NK-92 treated with Interleukin-12 subunit alpha and Interleukin-12 subunit beta, amount 100 ng/mL, for 24 hours (cell line): Measurements from ENCODE around the gene OR4E2.
"Not testable (repeated sequence)": the region's sequence is repeated elsewhere in the genome, so short reads cannot be mapped to it uniquely, and the experiment has no call there.

ENCODE experiments used
- DNase-seq: peaks from one replicate; lab custom pipeline; 2025; lab: John Stamatoyannopoulos, UW

Gene OR4E2

DNA sequence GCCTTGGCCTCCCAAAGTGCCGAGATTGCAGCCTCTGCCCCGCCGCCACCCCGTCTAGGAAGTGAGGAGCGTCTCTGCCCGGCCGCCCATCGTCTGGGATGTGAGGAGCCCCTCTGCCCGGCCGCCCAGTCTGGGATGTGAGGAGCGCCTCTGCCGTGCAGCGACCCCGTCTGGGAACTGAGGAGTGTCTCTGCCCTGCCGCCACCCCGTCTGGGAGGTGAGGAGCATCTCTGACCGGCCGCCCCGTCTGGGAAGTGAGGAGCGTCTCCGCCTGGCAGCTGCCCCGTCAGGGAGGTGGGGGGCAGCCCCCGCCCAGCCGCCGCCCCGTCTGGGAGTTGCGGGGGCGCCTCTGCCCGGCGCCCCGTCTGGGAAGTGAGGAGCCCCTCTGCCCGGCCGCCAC, 44.0 kb downstream of the OR4E2 start:
- not testable (repeated sequence) for DNase-seq

DNA sequence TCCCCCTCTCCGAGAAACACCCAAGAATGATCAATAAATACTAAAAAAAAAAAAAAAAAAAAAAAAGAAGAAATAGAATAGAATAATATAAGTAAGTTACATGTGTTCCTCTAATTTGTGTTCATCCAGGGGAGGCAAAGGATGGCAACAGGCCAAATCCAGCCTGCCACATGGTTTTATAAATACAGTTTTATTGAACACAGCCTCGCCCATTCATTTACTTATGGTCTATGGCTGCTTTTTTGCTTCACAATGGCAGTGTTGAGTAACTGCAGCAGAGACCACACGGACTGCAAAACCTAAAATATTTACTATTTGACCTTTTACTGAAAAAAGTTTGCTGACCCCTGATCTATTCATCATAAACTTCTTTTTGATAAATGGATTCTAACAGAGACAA, 44.9 kb downstream of the OR4E2 start:
- DNase-seq = not testable (repeated sequence)

DNA sequence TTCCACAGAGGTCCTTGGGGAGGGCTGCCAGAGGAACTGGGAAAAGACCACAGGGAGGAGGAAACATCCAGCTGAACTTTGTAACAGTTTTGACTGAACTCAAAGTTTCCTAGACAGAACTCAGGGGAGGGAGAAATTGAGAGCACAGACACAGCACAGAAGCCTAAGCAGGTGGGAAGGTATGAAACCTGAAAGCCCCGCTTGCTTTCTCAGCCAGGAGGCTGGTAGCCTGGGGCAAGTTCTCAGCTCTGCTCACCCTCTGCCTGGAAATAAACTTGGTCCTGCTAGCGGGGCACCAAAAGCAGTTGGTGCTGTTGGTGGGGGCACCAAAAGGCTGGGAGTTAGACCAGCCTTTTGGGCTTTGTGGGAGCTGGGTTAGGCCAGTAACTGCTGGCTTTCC, 45.9 kb downstream of the OR4E2 start:
- no peak for DNase-seq

DNA sequence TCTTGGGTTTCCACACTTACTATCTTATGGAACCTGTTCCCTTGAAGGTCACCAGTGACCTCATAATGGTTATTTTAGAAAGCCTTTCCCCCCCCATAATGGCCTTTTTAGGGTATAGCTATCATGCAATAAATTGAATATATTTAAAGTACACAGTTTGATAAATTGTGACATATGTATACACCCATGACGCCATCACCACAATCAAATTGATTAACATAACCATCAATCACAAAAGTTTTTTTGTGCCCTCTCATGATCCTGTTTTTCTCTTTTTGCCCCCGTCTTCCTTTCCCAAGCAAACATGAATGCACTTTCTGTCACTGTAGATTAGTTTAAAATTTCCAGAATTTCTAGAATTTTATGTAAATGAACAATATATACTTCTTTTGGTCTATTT, 48.7 kb downstream of the OR4E2 start:
- no peak for DNase-seq

DNA sequence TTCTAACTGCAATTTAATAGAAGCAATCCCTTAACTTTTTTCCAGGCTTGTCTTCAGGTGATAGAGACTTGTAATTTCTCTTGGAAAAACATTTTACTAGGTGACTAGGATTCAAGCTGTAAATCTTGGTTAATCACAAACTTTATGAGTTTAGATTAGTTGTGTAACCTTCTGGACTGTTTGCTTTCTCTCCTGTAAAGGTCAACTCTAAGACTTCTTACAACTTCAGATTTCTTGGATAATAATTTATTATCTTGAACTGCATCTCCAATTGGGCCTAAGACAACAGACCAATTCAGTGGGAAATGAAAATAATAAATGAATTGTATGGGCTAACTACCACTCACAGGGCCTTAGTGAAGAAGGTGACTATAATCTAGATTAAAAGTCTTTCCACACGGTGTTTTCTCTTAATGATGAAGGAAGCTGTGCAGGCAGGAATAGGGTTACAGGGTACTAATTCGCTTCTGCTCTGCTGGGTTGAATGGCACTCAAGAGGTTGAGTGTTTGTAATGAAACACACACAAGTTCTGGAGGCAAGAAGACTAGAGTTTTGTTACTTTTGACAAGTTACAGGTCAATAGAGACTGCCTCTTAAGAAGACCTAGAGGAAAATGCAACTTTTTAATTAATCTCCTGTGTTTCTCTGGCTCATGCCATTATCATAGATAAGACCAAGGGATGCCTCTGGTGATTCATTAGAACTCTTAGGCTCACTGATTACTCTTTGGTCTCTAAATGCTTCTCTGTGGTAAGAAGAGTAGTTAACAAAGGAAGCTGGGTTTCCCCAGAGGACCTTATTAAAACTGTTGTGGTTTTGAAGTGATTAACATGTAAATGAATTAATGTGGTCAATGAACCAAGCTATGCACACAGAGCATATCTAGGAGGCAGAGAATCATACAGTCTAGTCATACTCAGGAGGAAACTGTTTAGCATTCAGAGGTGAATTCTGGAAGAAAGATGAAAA, 50.0 kb downstream of the OR4E2 start:
- no peak for DNase-seq

DNA sequence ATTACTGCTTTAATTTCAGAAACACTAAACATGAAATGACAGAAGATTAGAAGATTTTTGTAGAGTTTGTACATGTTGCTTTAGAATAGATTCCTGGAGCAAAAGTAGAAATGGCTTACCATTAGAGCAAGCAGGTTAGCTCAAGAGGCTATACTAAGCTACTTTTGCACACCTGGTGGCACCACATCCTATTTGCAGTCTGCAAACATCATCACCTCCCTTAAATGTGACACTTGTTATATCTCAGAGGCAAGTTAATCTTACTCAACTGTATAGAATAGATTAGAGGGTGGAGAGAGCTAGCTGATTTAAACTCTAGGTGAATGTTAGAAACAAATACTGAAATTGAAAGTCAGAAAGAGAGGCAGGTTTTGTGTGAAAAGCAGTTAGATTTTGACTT, 50.7 kb downstream of the OR4E2 start:
- DNase-seq = no peak

DNA sequence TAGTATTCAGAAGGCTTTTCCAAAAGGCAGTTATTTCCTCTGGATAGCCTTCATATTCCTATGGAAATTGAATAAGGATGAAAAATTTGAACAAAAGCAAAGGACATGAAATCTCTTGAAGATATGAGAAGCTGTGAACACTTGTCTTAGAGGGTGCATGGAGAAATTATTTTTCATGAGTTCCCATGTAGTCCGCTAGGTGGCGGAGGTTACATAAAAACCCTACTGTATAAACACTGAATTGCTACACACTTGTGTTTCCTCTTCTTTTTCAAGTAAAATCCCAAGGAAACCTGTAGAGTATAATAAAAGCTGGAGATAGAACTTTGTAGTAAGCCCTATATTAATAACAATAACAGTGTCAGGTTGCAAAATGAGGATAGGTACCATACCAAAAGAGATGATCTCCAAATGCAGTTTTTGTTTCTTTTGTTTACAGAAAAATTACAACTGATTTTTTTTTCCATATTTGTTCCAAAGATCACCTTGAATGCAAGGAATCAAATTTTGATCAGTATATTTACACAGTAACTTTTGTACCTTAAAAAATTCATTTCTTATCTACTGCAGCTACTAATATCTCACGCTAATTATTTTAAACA, 57.8 kb downstream of the OR4E2 start:
- no peak for DNase-seq

DNA sequence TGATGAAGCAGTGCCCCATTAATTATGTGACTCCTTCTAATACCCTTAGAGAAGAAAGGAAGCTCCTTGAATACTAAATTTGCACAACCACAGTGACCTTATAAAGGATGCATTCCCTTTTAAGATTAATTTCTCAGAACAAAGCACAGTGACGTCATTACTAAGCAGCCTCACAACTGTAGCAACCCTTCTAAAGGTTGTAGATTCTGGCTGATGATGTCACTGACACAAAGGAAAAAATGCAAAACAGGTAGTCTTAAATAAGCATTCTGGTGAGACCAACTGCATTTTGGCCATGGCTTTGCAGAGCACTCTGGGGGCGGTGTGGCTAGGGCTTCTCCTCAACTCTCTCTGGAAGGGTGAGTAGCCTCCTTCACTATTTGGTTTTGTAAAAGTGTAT, 58.4 kb downstream of the OR4E2 start:
- DNase-seq = no peak

DNA sequence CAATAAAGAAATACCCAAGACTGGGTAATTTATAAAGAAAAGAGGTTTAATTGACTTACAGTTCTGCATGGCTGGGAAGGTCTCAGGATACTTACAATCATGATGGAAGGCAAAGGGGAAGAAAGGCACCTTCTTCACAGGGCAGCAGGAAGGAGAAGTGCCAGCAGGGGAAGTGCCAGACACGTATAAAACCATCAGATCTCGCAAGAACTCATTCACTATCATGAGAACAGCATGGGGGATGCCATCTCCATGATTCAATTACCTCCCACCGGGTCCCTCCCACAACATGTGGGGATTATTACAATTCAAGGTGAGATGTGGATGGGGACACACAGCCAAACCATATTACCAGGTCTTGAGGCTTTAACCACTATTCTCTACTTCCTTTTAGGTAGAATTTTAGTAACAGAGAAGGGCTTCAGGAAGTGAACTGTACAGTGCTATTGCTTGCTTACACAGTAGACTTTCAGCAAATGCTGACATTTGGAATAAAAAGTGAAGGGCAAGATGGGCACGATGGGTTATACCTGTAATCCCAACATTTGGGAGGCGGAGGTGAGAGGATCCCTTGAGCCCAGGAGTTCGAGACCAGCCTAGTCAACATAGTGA, 60.8 kb downstream of the OR4E2 start:
- DNase-seq = no peak
